Stimulated activated CD4-positive, alpha-beta T cell treated with anti-CD3 and anti-CD28 coated beads, Interleukin-2, amount 100 ng/mL, for 48 hours (primary cell): ENCODE data around the gene COL21A1.

Source experiments
- DNase-seq, 2 donors: peaks; one replicate each; pipeline ENCODE4 v3.0.0-alpha.2; 2020

COL21A1 gene

GRCh38 chr6:56101141-56101553 lies 146.2 kb downstream of the COL21A1 start:
- DNase-seq = no peak

- DNase-seq = no peak
Measured at GRCh38 chr6:56096946-56097621, 150.3 kb downstream of the COL21A1 start.

GRCh38 chr6:56096541-56096940 lies 150.8 kb downstream of the COL21A1 start:
- no peak for DNase-seq

GRCh38 chr6:56093776-56094175 lies 153.6 kb downstream of the COL21A1 start:
- DNase-seq = no peak

GRCh38 chr6:56091159-56091869 lies 156.1 kb downstream of the COL21A1 start:
- DNase-seq = no peak

GRCh38 chr6:56088641-56089040 lies 158.7 kb downstream of the COL21A1 start:
- no peak for DNase-seq

GRCh38 chr6:56087421-56087820 lies 160.0 kb downstream of the COL21A1 start:
- DNase-seq = no peak

GRCh38 chr6:56079751-56080540 lies 167.4 kb downstream of the COL21A1 start:
- no peak for DNase-seq

- no peak for DNase-seq
Measured at GRCh38 chr6:56076033-56076432, 171.3 kb downstream of the COL21A1 start.

- DNase-seq = no peak
Measured at GRCh38 chr6:56073761-56074160, 173.6 kb downstream of the COL21A1 start.

GRCh38 chr6:56073315-56073714 lies 174.1 kb downstream of the COL21A1 start:
- DNase-seq = no peak

GRCh38 chr6:56072856-56073255 lies 174.5 kb downstream of the COL21A1 start:
- DNase-seq = no peak

GRCh38 chr6:56065408-56065807 lies 182.0 kb downstream of the COL21A1 start:
- DNase-seq = no peak

GRCh38 chr6:56062836-56063235 lies 184.5 kb downstream of the COL21A1 start:
- DNase-seq = no peak

GRCh38 chr6:56058636-56059035 lies 188.7 kb downstream of the COL21A1 start:
- no peak for DNase-seq

- no peak for DNase-seq
Measured at GRCh38 chr6:56055081-56055704, 192.2 kb downstream of the COL21A1 start.

GRCh38 chr6:56051202-56051598 lies 196.2 kb downstream of the COL21A1 start:
- no peak for DNase-seq

- DNase-seq = no peak
Measured at GRCh38 chr6:56050530-56051201, 196.7 kb downstream of the COL21A1 start.

GRCh38 chr6:56048601-56049000 lies 198.8 kb downstream of the COL21A1 start:
- no peak for DNase-seq

- DNase-seq = no peak
Measured at GRCh38 chr6:56047931-56048540, 199.3 kb downstream of the COL21A1 start.

GRCh38 chr6:56046576-56046975 lies 200.8 kb downstream of the COL21A1 start:
- no peak for DNase-seq

GRCh38 chr6:56043761-56044160 lies 203.6 kb downstream of the COL21A1 start:
- DNase-seq = no peak
